Testis (tissue), 3 donors: ENCODE results near the gene TMEM8B. TPM values are rescaled to one million over a fixed set of nuclear protein-coding genes. Genes with fewer than 3 reads are reported as not detected.

ENCODE experiments used
- DNase-seq: peaks from one replicate; pipeline ENCODE4 v3.0.0-alpha.2; 2019
- H3K27ac ChIP-seq, 2 donors: fragments of 200-600 bp; sonication (generic); one replicate each; pipeline ENCODE4 v1.5.1; 2019
- H3K27me3 ChIP-seq: fragments of 200-600 bp; sonication (generic); one replicate; pipeline ENCODE4 v1.5.1; 2019
- H3K36me3 ChIP-seq: fragments of 200-600 bp; sonication (generic); one replicate; pipeline ENCODE4 v1.5.1; 2017; ENCODE audit warnings: low read depth; ENCODE audit errors: missing control alignments
- H3K4me1 ChIP-seq: fragments of 200-600 bp; sonication (generic); one replicate; pipeline ENCODE4 v1.5.1; 2019
- H3K4me3 ChIP-seq, 2 donors: fragments of 200-600 bp; sonication (generic); one replicate each; pipeline ENCODE4 v1.5.1; 2017 to 2019
- H3K9me3 ChIP-seq: fragments of 200-600 bp; sonication (generic); one replicate; pipeline ENCODE4 v1.5.1; 2017
- CTCF ChIP-seq, 3 experiments: fragments of 450-650 bp in 2 of 3; fragments of 200-600 bp in 1 of 3; sonication (generic) in 1 of 3; IDR thresholded peaks; one replicate each; pipeline ENCODE4 v1.5.1; 2016 to 2019; ENCODE audit warnings: antibody characterized with exemption in 3 of 3, mild to moderate bottlenecking in 2 of 3, moderate library complexity in 1 of 3
- POLR2A ChIP-seq: fragments of 450-650 bp; IDR thresholded peaks from one replicate; pipeline ENCODE4 v1.6.1; 2017; ENCODE audit warnings: antibody characterized with exemption, mild to moderate bottlenecking, moderate library complexity
- WGBS, 2 donors: methylation state at CpG; one replicate each; pipeline ENCODE4 v1.1.5; 2018; 5-methylcytosine and 5-hydroxymethylcytosine counted together
- intact Hi-C: fragments of 100-400 bp; cut with DNase I; formaldehyde crosslinking; loops from one replicate; pipeline ENCODE4 v1.15.1; 2023; ENCODE audit warnings: low total_unique reads
- polyA plus RNA-seq: library from polyadenylated mRNA; stranded (reverse); fragments of 350-450 nt; fragmentation: Illumina TruSeq; extraction: RNeasy Lipid Tissue Mini Kit (QIAGEN cat#74804); gene quantifications from one replicate; pipeline ENCODE4 v1.2.3, GENCODE V29; 2014; ENCODE audit warnings: low read depth, low replicate concordance; ENCODE audit not compliant: insufficient read depth
- total RNA-seq, 2 donors: library from RNA; depleted of rRNA; stranded (reverse); fragments of >200 nt; gene quantifications; one replicate each; pipeline ENCODE4 v1.2.3, GENCODE V29; 2016

TMEM8B gene
- total and polyA plus RNA-seq, 3 donors from 2014 or later: 22.2 to 24.6 (median 24.5) TPM

GRCh38 chr9:35852267-35852815, 23.3 kb downstream of the TMEM8B start:
- Histone ChIP-seq H3K4me1 (peaks cover 3% of the 10 kb centered on the region), H3K36me3 (no peaks in the 10 kb centered on the region), H3K27me3 (no peaks in the 10 kb centered on the region), H3K4me3 (no peak overlapping the region), H3K9me3 (no peaks in the 10 kb centered on the region), H3K27ac (no peak overlapping the region)
- DNase-seq: no peak
- TF ChIP-seq CTCF (IDR thresholded peaks at IDR 0.05) (no peak), POLR2A (no peak)
- 72 to 94% methylated on average over 2 of the region's 2 CpGs for WGBS, 2 donors
- intact Hi-C loops: no loop called here

GRCh38 chr9:35852876-35853865, 24.1 kb downstream of the TMEM8B start:
- Histone ChIP-seq H3K9me3 (no peaks in the 10 kb centered on the region), H3K36me3 (no peaks in the 10 kb centered on the region), H3K27me3 (no peaks in the 10 kb centered on the region), H3K27ac (no peak overlapping the region), H3K4me3 (no peak overlapping the region), H3K4me1 (peaks cover 1% of the 10 kb centered on the region)
- intact Hi-C loops: no loop called here
- TF ChIP-seq POLR2A (no peak), CTCF (IDR thresholded peaks at IDR 0.05) (no peak)
- no peak for DNase-seq
- WGBS, 2 donors: 82 to 92% methylated on average over 12 to 25 of the region's 25 CpGs

GRCh38 chr9:35854091-35854762, 25.2 kb downstream of the TMEM8B start:
- Histone ChIP-seq H3K27ac (no peak overlapping the region), H3K9me3 (no peaks in the 10 kb centered on the region), H3K4me1 (no peaks in the 10 kb centered on the region), H3K27me3 (no peaks in the 10 kb centered on the region), H3K4me3 (no peak overlapping the region), H3K36me3 (no peaks in the 10 kb centered on the region)
- intact Hi-C loops: no loop called here
- TF ChIP-seq CTCF (IDR thresholded peaks at IDR 0.05) (no peak), POLR2A (no peak)
- DNase-seq: no peak
- 77 to 85% methylated on average over 4 to 7 of the region's 7 CpGs for WGBS, 2 donors

GRCh38 chr9:35856206-35856605, 27.2 kb downstream of the TMEM8B start:
- H3K4me3 ChIP-seq: no peak overlapping the region
- no peaks in the 10 kb centered on the region for H3K9me3 ChIP-seq
- no peaks in the 10 kb centered on the region for H3K36me3 ChIP-seq
- TF ChIP-seq CTCF (IDR thresholded peaks at IDR 0.05) (no peak), POLR2A (no peak)
- WGBS, 2 donors: 79 to 80% methylated on average over 3 of the region's 3 CpGs
- no peaks in the 10 kb centered on the region for H3K27me3 ChIP-seq
- no peak for DNase-seq
- no peak overlapping the region for H3K27ac ChIP-seq
- intact Hi-C loops: no loop called here
- H3K4me1 ChIP-seq: no peaks in the 10 kb centered on the region
